Measurements from ENCODE around the gene CIB4. TPM values are rescaled to one million over a fixed set of nuclear protein-coding genes. Genes with fewer than 3 reads are reported as not detected.
A peak's percentile ranks its signal among the peaks of the same experiment; 100 is the strongest.

CIB4 gene
- total RNA-seq, 1 experiment from 2014 or later: not detected

- peaks cover 22% of the 10 kb centered on the region for H3K27me3 Mint-ChIP-seq (ENCODE audit: low read depth)
- no peak for ATAC-seq
Measured at GRCh38 chr2:26580751-26581150, 60.4 kb downstream of the CIB4 start.

More at GRCh38 chr2:26580751-26581150, 60.4 kb downstream of the CIB4 start:
- H3K9me3 Mint-ChIP-seq: no peaks in the 10 kb centered on the region
- no peak for TF ChIP-seq ZNF263 (CRISPR knock-in tag; IDR thresholded peaks at IDR 0.05; ENCODE audit: low read depth)
- no peak for TF ChIP-seq ZNF532 (CRISPR knock-in tag; IDR thresholded peaks at IDR 0.05; ENCODE audit: borderline replicate concordance)
- no peak for TF ChIP-seq FOXJ3 (CRISPR knock-in tag; IDR thresholded peaks at IDR 0.05; ENCODE audit: borderline replicate concordance)
- no peak for TF ChIP-seq CTCF (IDR thresholded peaks at IDR 0.05)
- TF ChIP-seq ZNF671 (CRISPR knock-in tag; IDR thresholded peaks at IDR 0.05): no peak
- TF ChIP-seq CBFB (CRISPR knock-in tag; IDR thresholded peaks at IDR 0.05; ENCODE audit: low read depth): no peak
- TF ChIP-seq ETV6 (CRISPR knock-in tag; IDR thresholded peaks at IDR 0.05): no peak
- TF ChIP-seq PRDM15 (CRISPR knock-in tag; IDR thresholded peaks at IDR 0.05): no peak
- no peak for TF ChIP-seq E2F4 (CRISPR knock-in tag; IDR thresholded peaks at IDR 0.05; ENCODE audit: borderline replicate concordance, low read depth)
- no peak for TF ChIP-seq AR (CRISPR knock-in tag; IDR thresholded peaks at IDR 0.05)
- no peak for TF ChIP-seq SOX15 (CRISPR knock-in tag; IDR thresholded peaks at IDR 0.05)
- TF ChIP-seq IRF2 (CRISPR knock-in tag; IDR thresholded peaks at IDR 0.05; ENCODE audit: borderline replicate concordance, low read depth): no peak
- no peak for TF ChIP-seq NFYB (CRISPR knock-in tag; conservative IDR thresholded peaks at IDR 0.05; ENCODE audit: low read depth)
- no peaks in the 10 kb centered on the region for H3K36me3 Mint-ChIP-seq
- peaks cover 6% of the 10 kb centered on the region for H3K4me1 Mint-ChIP-seq
- peak; percentile 8 for DNase-seq (ENCODE audit: low spot score)
- CTCF ChIA-PET: interaction anchor here (0.5 to 2.9 kb wide), 6 partner anchors 40 to 218 kb away, joined by 3 to 11 read pairs (median 4); no protein-coding TSS in a partner anchor
- POLR2A ChIA-PET: no interaction called here
- no peak overlapping the region for H3K27ac Mint-ChIP-seq
- H3K4me3 Mint-ChIP-seq: no peak overlapping the region

All from WTC11 (cell line).